ENCODE results near the gene PTPRJ.

- no peak for TF ChIP-seq CTCF (conservative IDR thresholded peaks at IDR 0.05 in 1 of 2, IDR thresholded peaks at IDR 0.05 in 1 of 2; ENCODE audit: low read depth in 1 of 2, low read length in 2 of 2)
- no peak for TF ChIP-seq EZH2 (IDR thresholded peaks at IDR 0.05; ENCODE audit: low read length, missing control alignments)
These were observed 68.7 kb downstream of the PTPRJ start for GRCh38 chr11:48049036-48049435.
